ENCODE results near the gene MRPL1. TPM values are rescaled to one million over a fixed set of nuclear protein-coding genes. Genes with fewer than 3 reads are reported as not detected.
"Not testable (repeated sequence)": the region's sequence is repeated elsewhere in the genome, so short reads cannot be mapped to it uniquely, and the experiment has no call there.

MRPL1 gene
- polyA plus RNA-seq, 3 donors = 55.4 to 58.3 (median 55.9) TPM

- DNase-seq = no peak
Measured at GRCh38 chr4:77843628-77844027, 19.0 kb upstream of the MRPL1 start.

GRCh38 chr4:77844363-77844762 is 18.3 kb upstream of the MRPL1 start:
- no peak for DNase-seq

GRCh38 chr4:77845400-77845799 is 17.2 kb upstream of the MRPL1 start:
- DNase-seq = no peak

- DNase-seq = no peak
Measured at GRCh38 chr4:77845929-77846328, 16.7 kb upstream of the MRPL1 start.

- no peak for DNase-seq
Measured at GRCh38 chr4:77848508-77848907, 14.1 kb upstream of the MRPL1 start.

GRCh38 chr4:77849278-77849965 is 13.2 kb upstream of the MRPL1 start:
- DNase-seq = no peak

GRCh38 chr4:77852892-77853495 is 9.6 kb upstream of the MRPL1 start:
- DNase-seq = no peak

GRCh38 chr4:77854431-77855111 is 8.1 kb upstream of the MRPL1 start:
- no peak for DNase-seq

- DNase-seq = no peak
Measured at GRCh38 chr4:77856152-77856551, 6.5 kb upstream of the MRPL1 start.

- DNase-seq = no peak
Measured at GRCh38 chr4:77859256-77859655, 3.4 kb upstream of the MRPL1 start.

GRCh38 chr4:77861495-77861894 is 1.1 kb upstream of the MRPL1 start:
- no peak for DNase-seq

GRCh38 chr4:77863341-77863740 is 711 bp downstream of the MRPL1 start:
- DNase-seq = not testable (repeated sequence)

- DNase-seq = no peak
Measured at GRCh38 chr4:77865259-77865658, 2.6 kb downstream of the MRPL1 start.

GRCh38 chr4:77872723-77873445 is 10.3 kb downstream of the MRPL1 start:
- no peak for DNase-seq

- DNase-seq = no peak
Measured at GRCh38 chr4:77877167-77877566, 14.5 kb downstream of the MRPL1 start.

GRCh38 chr4:77877771-77878565 is 15.3 kb downstream of the MRPL1 start:
- DNase-seq = peak; percentile 4

- no peak for DNase-seq
Measured at GRCh38 chr4:77880784-77881183, 18.2 kb downstream of the MRPL1 start.

GRCh38 chr4:77881460-77882295 is 19.0 kb downstream of the MRPL1 start:
- DNase-seq = no peak

GRCh38 chr4:77893451-77893850 is 30.8 kb downstream of the MRPL1 start:
- DNase-seq = no peak

GRCh38 chr4:77899607-77900006 is 37.0 kb downstream of the MRPL1 start:
- no peak for DNase-seq

GRCh38 chr4:77903186-77903585 is 40.6 kb downstream of the MRPL1 start:
- no peak for DNase-seq
